Suprapubic skin (tissue), 4 donors: ENCODE results near the gene CACNA1D. TPM values are rescaled to one million over a fixed set of nuclear protein-coding genes. Genes with fewer than 3 reads are reported as not detected.

Experiments
- DNase-seq, 2 donors: peaks; one replicate each; pipeline ENCODE4 v3.0.0-alpha.2; 2019; ENCODE audit warnings: low spot score in 2 of 2
- H3K27ac ChIP-seq: fragments of 200-600 bp; sonication (generic); one replicate; pipeline ENCODE4 v1.5.1; 2019
- H3K27me3 ChIP-seq: fragments of 200-600 bp; sonication (generic); one replicate; pipeline ENCODE4 v1.5.1; 2019
- H3K36me3 ChIP-seq: fragments of 200-600 bp; sonication (generic); one replicate; pipeline ENCODE4 v1.5.1; 2019
- H3K4me1 ChIP-seq: fragments of 200-600 bp; sonication (generic); one replicate; pipeline ENCODE4 v1.5.1; 2019
- H3K4me3 ChIP-seq: fragments of 200-600 bp; sonication (generic); one replicate; pipeline ENCODE4 v1.5.1; 2019; ENCODE audit warnings: mild to moderate bottlenecking
- H3K9me3 ChIP-seq: fragments of 200-600 bp; sonication (generic); one replicate; pipeline ENCODE4 v1.5.1; 2019
- CTCF ChIP-seq, 2 donors: fragments of 200-600 bp in 1 of 2; fragments of 450-650 bp in 1 of 2; sonication (generic) in 1 of 2; IDR thresholded peaks; one replicate each; pipeline ENCODE4 v1.5.1; 2016 to 2019; ENCODE audit warnings: antibody characterized with exemption in 2 of 2, mild to moderate bottlenecking in 1 of 2, moderate library complexity in 1 of 2
- EP300 ChIP-seq: sonication (generic); formaldehyde crosslinking; IDR thresholded peaks from one replicate; pipeline ENCODE4 v1.6.1; 2017; ENCODE audit warnings: antibody characterized with exemption
- POLR2A ChIP-seq, 2 donors: fragments of 450-650 bp; IDR thresholded peaks; one replicate each; pipeline ENCODE4 v1.6.1; 2017; ENCODE audit warnings: antibody characterized with exemption in 2 of 2, mild to moderate bottlenecking in 2 of 2, moderate library complexity in 2 of 2
- POLR2AphosphoS5 ChIP-seq, 3 donors: sonication (generic); formaldehyde crosslinking; IDR thresholded peaks; one replicate each; pipeline ENCODE4 v1.6.1; 2017; ENCODE audit warnings: antibody characterized with exemption in 3 of 3
- WGBS: methylation state at CpG from one replicate; pipeline ENCODE4 v1.1.5; 2018; 5-methylcytosine and 5-hydroxymethylcytosine counted together
- total RNA-seq, 4 donors: library from RNA; depleted of rRNA; stranded (reverse); fragments of >200 nt; gene quantifications; one replicate each; pipeline ENCODE4 v1.1.0, GENCODE V29; 2016

The CACNA1D gene
- total RNA-seq, 4 donors from 2014 or later, result 1.9 to 28.2 (median 6.3) TPM

- Histone ChIP-seq H3K4me1 (no peaks in the 10 kb centered on the region), H3K4me3 (no peak overlapping the region), H3K27ac (no peak overlapping the region), H3K9me3 (no peaks in the 10 kb centered on the region), H3K36me3 (peaks cover 5% of the 10 kb centered on the region), H3K27me3 (no peaks in the 10 kb centered on the region)
- WGBS, result 53% methylated on average over 1 of the region's 1 CpG
- TF ChIP-seq CTCF (IDR thresholded peaks at IDR 0.05) (no peak), EP300 (no peak), POLR2AphosphoS5 (IDR thresholded peaks at IDR 0.05) (no peak), POLR2A (IDR thresholded peaks at IDR 0.05) (no peak)
- no peak for DNase-seq
Measured at GRCh38 chr3:53826048-53826447, 331.6 kb downstream of the CACNA1D start.

- Histone ChIP-seq H3K9me3 (no peaks in the 10 kb centered on the region), H3K36me3 (no peaks in the 10 kb centered on the region), H3K4me1 (no peaks in the 10 kb centered on the region), H3K27ac (no peak overlapping the region), H3K4me3 (no peak overlapping the region), H3K27me3 (no peaks in the 10 kb centered on the region)
- 73% methylated on average over 1 of the region's 1 CpG for WGBS
- no peak for DNase-seq
- no peak for TF ChIP-seq POLR2AphosphoS5 (IDR thresholded peaks at IDR 0.05)
- no peak for TF ChIP-seq CTCF (IDR thresholded peaks at IDR 0.05)
- no peak for TF ChIP-seq POLR2A (IDR thresholded peaks at IDR 0.05)
- TF ChIP-seq EP300, result no peak
Measured at GRCh38 chr3:53828581-53828980, 334.2 kb downstream of the CACNA1D start.

- no peak for TF ChIP-seq CTCF (IDR thresholded peaks at IDR 0.05)
- TF ChIP-seq POLR2AphosphoS5 (IDR thresholded peaks at IDR 0.05), result no peak
- TF ChIP-seq POLR2A (IDR thresholded peaks at IDR 0.05), result no peak
- TF ChIP-seq EP300, result no peak
- DNase-seq, result no peak
Measured at GRCh38 chr3:53829605-53830004, 335.2 kb downstream of the CACNA1D start.

GRCh38 chr3:53830944-53831343 lies 336.5 kb downstream of the CACNA1D start:
- no peaks in the 10 kb centered on the region for H3K36me3 ChIP-seq
- no peak for DNase-seq
- 87% methylated on average over 6 of the region's 6 CpGs for WGBS
- H3K27me3 ChIP-seq, result no peaks in the 10 kb centered on the region
- no peaks in the 10 kb centered on the region for H3K9me3 ChIP-seq
- no peak overlapping the region for H3K4me3 ChIP-seq
- no peaks in the 10 kb centered on the region for H3K4me1 ChIP-seq
- no peak for TF ChIP-seq POLR2A (IDR thresholded peaks at IDR 0.05)
- no peak for TF ChIP-seq CTCF (IDR thresholded peaks at IDR 0.05)
- TF ChIP-seq EP300, result no peak
- TF ChIP-seq POLR2AphosphoS5 (IDR thresholded peaks at IDR 0.05), result no peak
- H3K27ac ChIP-seq, result no peak overlapping the region

More at GRCh38 chr3:53829605-53830004, 335.2 kb downstream of the CACNA1D start:
- no peak overlapping the region for H3K27ac ChIP-seq
- H3K4me1 ChIP-seq, result no peaks in the 10 kb centered on the region
- H3K4me3 ChIP-seq, result no peak overlapping the region
- H3K9me3 ChIP-seq, result no peaks in the 10 kb centered on the region
- H3K27me3 ChIP-seq, result no peaks in the 10 kb centered on the region
- WGBS, result 74% methylated on average over 2 of the region's 2 CpGs
- H3K36me3 ChIP-seq, result no peaks in the 10 kb centered on the region

- TF ChIP-seq CTCF (IDR thresholded peaks at IDR 0.05) (no peak), EP300 (no peak), POLR2AphosphoS5 (IDR thresholded peaks at IDR 0.05) (no peak), POLR2A (IDR thresholded peaks at IDR 0.05) (no peak)
- WGBS, result 85% methylated on average over 9 of the region's 9 CpGs
Measured at GRCh38 chr3:53833053-53833645, 338.7 kb downstream of the CACNA1D start.

More at GRCh38 chr3:53833053-53833645, 338.7 kb downstream of the CACNA1D start:
- peak in 1 of 2 donors; percentile 78 for DNase-seq
- Histone ChIP-seq H3K9me3 (no peaks in the 10 kb centered on the region), H3K27ac (no peak overlapping the region), H3K4me1 (no peaks in the 10 kb centered on the region), H3K4me3 (no peak overlapping the region), H3K36me3 (no peaks in the 10 kb centered on the region), H3K27me3 (no peaks in the 10 kb centered on the region)
